HL-60/S4 (cell line): Measurements from ENCODE around the gene SPINK1.
"Not testable (repeated sequence)": the region's sequence is repeated elsewhere in the genome, so short reads cannot be mapped to it uniquely, and the experiment has no call there.

Source experiments
- in situ Hi-C: fragments of 300-500 bp; cut with MboI; formaldehyde crosslinking; loops from 2 replicates; pipeline ENCODE4 v1.14.3; 2022; ENCODE audit warnings: low sequenced_read_pairs

Gene SPINK1, protein sequence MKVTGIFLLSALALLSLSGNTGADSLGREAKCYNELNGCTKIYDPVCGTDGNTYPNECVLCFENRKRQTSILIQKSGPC

DNA sequence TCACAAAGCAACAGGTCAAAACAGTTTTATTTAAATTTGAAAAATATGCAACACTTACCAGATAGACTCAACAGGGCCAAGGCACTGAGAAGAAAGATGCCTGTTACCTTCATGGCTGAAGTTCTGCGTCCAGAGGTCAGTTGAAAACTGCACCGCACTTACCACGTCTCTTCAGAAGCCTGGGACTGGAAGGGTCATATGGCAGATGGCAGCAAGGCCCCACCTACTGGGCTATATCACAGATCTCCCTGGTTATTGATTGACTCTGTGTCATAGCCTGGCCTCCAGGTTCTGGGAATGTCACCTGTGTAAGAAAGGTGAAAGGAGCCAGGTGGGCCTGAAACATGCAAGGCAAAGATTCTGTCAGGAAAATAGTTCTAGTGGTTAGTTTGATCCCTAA is at the start of gene SPINK1:
SPINK1 (minus strand) TSS at position 207 of the 400 bp plus-strand sequence; CDS start at position 113, 94 bp downstream.
- in situ Hi-C loops: no loop called here

- in situ Hi-C loops: no loop called here
Measured at GRCh38 chr5:147880487-147880886, 49.0 kb upstream of the SPINK1 start.

DNA sequence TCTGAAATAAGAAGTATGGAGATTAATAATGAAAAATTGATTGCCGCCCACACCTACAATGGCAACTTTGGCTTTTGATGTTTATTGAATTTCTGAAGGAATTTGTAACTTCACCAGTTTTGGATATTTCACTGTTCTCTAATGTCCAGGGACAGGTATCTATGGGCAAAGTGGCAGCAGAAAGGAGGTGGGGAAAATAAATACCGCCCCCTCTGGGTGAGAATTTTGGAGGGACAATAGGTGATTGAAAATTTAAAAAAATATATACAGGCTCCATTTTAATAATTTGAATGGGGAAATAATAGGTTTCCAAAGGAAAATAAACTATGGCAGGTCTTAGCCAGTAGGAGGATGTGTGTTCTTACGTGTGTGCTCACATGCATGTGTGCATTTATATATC is 48.3 kb upstream of the SPINK1 start:
- in situ Hi-C loops: no loop called here

DNA sequence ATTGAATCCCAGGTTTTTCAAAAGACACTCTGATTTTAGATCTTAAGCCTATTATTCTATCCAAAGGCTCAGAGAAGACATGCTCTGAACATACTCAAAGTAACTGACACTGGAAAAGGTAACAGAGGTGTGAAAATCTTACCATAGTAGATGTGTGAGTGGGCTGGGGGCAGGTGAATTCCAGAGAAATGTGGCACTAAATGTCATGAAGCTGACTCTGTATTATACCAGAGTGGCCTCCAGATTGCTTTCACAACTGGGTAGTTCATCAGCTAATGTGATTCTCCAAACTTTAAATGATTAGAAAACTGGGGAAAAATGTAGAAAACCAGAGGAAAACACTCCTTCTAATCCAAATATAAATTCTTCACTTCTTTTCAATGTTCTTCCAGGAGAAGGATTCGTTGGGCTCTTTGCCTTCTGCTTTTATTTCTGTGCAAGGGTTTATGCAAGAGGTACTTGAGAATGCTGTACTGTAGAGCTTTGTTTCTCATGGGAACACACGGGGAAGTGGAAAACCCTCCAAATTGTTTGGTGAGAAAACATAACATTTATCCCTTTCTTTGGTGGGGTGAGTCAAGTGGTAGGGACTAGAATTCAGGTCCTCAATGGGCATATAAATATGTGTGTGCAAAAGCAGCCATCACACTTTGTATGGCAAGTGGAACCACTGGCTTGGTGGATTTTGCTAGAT is 46.7 kb upstream of the SPINK1 start, which contains the start of gene SCGB3A2:
SCGB3A2 (plus strand) TSS at position 646 of the 694 bp plus-strand sequence. CDS start 93 bp downstream, outside the sequence.
- in situ Hi-C loops: no loop called here

- in situ Hi-C loops: no loop called here
Measured at GRCh38 chr5:147876626-147877025, 45.2 kb upstream of the SPINK1 start.

- in situ Hi-C loops: no loop called here
Measured at GRCh38 chr5:147876141-147876540, 44.7 kb upstream of the SPINK1 start.

- in situ Hi-C loops: no loop called here
Measured at GRCh38 chr5:147874910-147875367, 43.5 kb upstream of the SPINK1 start.

GRCh38 chr5:147874118-147874875 is 42.8 kb upstream of the SPINK1 start:
- in situ Hi-C loops: not testable (repeated sequence)

DNA sequence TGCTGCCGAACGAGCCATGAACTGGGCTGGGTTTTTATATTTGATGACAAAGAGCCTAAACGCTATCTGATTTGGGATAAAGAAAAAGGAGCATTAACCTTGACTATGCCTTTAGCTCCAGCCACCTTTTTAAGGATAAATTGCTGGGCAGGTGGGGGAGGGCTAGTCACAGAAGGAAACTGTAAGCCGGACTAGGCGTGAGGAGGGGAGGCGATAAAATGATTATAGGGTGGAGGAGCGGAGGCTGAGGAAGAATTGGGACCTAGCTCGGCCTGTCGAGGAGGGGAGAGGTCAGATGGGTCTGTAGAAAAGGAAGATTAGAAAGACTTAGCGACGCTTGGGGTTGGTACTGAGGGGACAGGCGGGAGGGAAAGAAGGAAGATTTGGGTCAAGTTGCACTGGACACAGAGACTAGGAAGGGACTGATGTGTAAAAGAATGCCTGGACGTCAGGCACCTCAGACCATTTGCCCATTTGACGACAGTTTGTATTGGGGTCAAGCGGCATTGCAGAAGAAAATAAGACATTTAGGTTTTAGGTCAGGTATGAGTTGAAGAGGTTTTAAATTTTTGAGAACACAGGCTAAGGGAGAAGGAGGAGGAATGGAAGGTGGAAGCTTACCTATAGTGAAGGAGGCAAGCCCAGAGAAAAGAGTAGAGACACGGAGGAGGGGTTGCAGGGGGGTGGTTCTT is 41.4 kb upstream of the SPINK1 start:
- in situ Hi-C loops: not testable (repeated sequence)

DNA sequence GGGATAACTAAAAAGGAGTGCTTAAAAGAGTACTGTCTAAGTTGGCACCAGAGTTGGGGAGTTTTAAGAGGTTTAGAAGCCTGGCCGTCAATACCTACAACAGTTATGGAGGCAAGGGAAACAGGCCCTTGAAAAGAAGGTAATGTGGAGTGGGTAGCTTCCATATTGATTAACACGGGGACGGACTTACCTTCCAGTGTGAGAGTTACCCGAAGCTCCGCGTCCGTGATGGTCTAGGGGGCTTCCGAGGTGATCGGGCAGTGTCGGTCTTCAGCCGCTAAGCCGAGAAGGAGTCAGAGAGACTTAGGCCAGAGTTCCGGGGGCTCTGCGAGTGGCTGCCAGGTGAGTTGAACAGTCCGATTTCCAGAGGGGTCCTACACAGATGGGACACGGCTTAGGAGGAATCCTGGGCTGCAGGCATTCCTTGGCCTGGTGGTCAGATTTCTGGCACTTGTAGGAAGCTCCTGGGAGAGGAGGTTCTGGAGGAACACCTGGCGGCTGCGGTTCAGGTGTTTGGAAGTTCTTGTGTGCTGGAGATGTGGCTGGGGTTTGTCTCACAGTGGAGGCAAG is 40.6 kb upstream of the SPINK1 start:
- in situ Hi-C loops: not testable (repeated sequence)

- in situ Hi-C loops: not testable (repeated sequence)
Measured at GRCh38 chr5:147869892-147870291, 38.4 kb upstream of the SPINK1 start.

DNA sequence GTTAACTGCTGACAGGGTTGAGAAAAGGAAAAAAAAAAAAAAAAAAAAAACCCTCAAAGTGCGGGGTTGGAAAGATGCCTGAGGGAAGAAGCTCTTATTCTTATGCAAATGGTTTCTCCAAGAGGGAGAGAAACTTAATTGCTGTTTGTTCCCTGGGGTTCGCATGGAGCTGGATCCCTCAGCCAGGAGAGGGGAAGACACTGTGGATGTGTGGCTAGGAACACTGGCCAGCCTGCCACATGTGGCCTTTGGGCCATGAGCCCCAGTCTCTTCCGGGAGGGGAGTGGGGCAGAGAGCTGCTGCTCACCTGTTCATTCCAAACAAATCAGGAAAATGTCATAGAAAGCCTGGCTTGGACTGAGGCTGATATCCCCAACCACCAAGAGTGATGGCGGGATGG is 37.6 kb upstream of the SPINK1 start:
- in situ Hi-C loops: no loop called here

DNA sequence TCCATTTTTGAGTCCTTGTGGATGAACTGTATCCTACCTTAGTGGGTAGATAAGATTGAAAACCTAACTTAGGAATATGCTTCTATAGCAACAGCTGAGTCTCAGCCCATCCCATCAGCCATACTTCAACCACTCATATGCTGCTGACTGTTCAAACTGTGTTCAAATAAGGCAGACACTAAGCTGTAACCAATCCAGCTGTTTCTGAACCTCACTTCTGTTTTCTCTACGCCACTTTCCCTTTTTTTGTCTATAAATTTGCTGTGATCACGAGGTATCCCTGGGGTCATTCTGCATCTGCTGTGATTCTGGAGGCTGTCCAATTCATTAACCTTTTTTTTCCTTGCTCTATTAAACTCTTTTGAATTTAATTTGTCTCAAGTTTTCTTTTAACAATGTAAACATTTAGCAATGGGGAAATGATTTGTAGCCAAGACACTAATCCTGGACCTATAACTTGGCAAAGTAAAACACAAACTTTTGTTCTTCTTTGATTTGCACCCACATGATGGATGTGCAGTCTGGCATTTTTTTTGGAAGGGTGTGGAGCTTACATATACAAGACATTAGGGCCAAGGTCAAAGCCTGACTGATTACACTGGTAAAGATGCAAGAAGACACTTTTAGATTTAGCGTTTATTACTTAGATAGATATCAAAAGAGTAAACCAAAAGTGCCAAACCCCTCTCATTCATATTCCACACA is 32.1 kb upstream of the SPINK1 start:
- in situ Hi-C loops: no loop called here

- in situ Hi-C loops: no loop called here
Measured at GRCh38 chr5:147860641-147861025, 29.2 kb upstream of the SPINK1 start.

- in situ Hi-C loops: no loop called here
Measured at GRCh38 chr5:147859962-147860640, 28.6 kb upstream of the SPINK1 start.

DNA sequence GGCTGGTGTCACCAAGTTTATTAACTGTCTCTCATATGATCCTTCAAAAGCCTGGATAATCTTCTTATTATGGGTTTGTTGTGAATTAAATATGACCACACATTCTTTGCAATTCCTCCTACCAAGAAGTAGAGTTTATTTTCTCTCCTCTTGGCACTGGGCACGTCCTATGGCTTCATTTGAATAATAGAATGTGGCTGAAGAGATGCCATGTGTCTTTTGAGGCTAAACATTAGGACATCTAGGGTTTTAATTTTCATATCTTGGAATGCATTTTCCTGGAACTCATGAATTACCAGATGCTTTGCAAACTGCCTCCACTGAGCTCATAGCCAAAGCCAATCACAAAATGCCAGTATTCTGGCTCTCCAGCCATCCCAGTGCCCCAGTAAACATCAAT is 27.1 kb upstream of the SPINK1 start:
- in situ Hi-C loops: no loop called here

DNA sequence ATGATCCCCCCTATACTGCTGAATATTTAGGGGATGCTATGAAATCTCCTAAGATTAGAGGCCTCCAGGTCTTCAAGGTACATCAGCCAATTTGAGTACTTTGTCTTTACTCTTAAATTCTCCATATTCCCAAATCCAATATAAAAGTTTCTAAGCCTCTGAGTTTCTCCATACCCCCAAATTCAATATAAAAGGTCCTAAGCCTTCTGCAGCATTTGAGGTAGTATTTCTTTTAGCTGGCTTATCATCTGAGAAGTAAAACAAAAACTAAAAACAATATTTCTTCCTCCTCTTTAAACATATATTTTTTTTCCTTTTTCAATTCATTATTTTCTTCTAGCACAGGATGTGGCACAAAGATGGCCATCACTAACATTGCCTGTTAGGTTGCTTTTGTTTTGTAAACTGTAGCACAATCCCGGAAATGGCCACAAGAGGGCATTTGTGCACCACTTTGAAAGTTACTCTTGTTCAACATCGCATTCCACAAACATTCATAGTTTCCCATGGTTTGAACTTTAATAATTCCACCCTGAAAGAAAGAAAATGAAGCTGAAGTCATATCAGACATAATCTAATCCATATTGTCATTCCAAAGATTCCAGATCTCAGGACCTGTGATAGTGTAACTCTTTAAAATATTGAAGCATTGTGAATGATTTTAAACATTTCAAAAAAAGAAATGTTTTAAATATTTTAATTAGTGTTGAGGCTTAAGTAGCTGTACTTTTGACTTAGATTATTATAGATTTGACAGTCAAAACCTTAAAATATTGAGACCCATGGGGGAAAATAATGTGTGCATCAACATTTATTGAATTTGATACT is 26.0 kb upstream of the SPINK1 start:
- in situ Hi-C loops: no loop called here

DNA sequence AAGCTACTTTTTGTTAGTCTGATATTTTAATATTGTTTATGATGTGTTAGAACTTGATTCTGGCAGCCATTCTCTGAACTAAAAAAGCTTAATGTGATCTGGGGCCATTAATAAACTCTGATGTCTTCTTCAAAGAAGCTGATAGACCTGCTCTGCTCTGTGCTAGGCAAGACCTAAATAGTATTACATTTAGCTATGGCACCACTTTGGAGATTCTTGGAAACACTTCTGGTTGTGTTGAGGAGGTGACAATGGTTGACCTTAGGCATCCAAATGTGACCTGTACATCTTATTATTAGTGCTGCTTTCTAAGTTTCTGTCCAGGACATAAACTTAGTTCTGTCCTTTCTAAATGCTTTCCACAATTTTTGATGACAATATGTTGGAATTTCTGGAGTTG is 25.3 kb upstream of the SPINK1 start:
- in situ Hi-C loops: no loop called here

DNA sequence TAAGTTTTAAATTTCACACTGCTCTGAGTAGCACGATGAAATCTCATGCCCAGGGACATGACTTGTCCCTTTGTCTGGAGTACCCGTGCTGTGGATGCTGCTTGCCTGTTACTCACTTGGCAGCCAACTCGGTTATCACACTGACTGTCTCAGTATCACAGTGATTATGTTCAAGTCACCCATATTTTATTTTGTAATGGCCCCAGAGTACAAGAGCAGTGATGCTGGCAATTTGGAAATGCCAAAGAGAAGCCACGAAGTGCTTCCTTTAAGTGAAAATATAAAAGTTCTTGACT is 24.3 kb upstream of the SPINK1 start:
- in situ Hi-C loops: no loop called here
